Measurements from ENCODE around the gene SDHAF4. TPM values are rescaled to one million over a fixed set of nuclear protein-coding genes. Genes with fewer than 3 reads are reported as not detected.

The SDHAF4 gene
- total RNA-seq, 1 donor from 2014 or later: 7.7 TPM

DNA sequence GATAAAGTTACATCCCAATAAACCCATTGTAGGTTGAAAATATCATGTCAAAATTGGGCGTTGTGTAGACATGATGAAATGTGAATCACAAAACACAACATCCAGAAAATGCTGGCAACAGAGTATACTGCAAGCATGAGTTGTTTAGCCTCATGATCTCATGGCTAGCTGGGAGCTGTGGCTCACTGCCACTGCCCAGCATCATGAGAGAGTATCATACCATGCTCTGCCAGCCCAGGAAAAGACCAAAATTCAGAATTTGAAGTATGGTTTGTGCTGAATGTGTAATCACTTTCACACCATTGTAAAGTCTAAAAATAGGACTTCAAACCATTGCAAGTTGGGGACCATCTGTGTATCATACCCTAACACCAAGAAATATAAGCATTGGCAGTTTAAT lies 55.7 kb downstream of the SDHAF4 start:
- DNase-seq (ENCODE audit: extremely low spot score, unreplicated experiment): no peak
- Mint-ChIP-seq H3K27ac (ENCODE audit: unreplicated experiment) (no peak overlapping the region), H3K4me3 (ENCODE audit: unreplicated experiment) (no peak overlapping the region), H3K9me3 (ENCODE audit: unreplicated experiment) (no peaks in the 10 kb centered on the region), H3K4me1 (ENCODE audit: unreplicated experiment) (no peaks in the 10 kb centered on the region), H3K27me3 (ENCODE audit: unreplicated experiment) (no peaks in the 10 kb centered on the region), H3K36me3 (ENCODE audit: unreplicated experiment) (no peaks in the 10 kb centered on the region)
- TF ChIP-seq, protein P1, sequence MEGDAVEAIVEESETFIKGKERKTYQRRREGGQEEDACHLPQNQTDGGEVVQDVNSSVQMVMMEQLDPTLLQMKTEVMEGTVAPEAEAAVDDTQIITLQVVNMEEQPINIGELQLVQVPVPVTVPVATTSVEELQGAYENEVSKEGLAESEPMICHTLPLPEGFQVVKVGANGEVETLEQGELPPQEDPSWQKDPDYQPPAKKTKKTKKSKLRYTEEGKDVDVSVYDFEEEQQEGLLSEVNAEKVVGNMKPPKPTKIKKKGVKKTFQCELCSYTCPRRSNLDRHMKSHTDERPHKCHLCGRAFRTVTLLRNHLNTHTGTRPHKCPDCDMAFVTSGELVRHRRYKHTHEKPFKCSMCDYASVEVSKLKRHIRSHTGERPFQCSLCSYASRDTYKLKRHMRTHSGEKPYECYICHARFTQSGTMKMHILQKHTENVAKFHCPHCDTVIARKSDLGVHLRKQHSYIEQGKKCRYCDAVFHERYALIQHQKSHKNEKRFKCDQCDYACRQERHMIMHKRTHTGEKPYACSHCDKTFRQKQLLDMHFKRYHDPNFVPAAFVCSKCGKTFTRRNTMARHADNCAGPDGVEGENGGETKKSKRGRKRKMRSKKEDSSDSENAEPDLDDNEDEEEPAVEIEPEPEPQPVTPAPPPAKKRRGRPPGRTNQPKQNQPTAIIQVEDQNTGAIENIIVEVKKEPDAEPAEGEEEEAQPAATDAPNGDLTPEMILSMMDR (IDR thresholded peaks at IDR 0.05): no peak

DNA sequence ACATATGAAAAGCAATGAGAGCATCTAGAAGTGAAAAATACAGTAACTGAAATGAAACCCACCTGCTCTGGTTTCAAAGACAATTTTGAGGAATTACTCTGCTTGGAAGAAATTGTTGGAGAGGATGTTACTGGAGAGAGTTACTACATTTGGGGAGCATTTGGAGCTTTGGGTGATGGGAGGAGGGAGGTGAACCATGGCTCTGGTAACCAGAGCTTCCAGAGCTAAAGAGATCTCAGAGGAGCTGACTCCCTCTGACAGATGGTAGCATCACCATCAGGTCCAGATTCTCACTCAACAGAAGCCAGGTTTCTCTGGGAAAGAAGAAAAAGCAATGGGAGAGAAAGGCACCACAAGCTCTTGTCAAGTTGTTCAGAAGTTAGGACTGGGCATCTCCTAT lies 58.7 kb downstream of the SDHAF4 start:
- Mint-ChIP-seq H3K27ac (ENCODE audit: unreplicated experiment) (no peak overlapping the region), H3K4me1 (ENCODE audit: unreplicated experiment) (no peaks in the 10 kb centered on the region), H3K36me3 (ENCODE audit: unreplicated experiment) (no peaks in the 10 kb centered on the region), H3K27me3 (ENCODE audit: unreplicated experiment) (peaks cover 3% of the 10 kb centered on the region), H3K4me3 (ENCODE audit: unreplicated experiment) (no peak overlapping the region), H3K9me3 (ENCODE audit: unreplicated experiment) (no peaks in the 10 kb centered on the region)
- no peak for DNase-seq (ENCODE audit: extremely low spot score, unreplicated experiment)
- TF ChIP-seq, protein P1 (IDR thresholded peaks at IDR 0.05): no peak

DNA sequence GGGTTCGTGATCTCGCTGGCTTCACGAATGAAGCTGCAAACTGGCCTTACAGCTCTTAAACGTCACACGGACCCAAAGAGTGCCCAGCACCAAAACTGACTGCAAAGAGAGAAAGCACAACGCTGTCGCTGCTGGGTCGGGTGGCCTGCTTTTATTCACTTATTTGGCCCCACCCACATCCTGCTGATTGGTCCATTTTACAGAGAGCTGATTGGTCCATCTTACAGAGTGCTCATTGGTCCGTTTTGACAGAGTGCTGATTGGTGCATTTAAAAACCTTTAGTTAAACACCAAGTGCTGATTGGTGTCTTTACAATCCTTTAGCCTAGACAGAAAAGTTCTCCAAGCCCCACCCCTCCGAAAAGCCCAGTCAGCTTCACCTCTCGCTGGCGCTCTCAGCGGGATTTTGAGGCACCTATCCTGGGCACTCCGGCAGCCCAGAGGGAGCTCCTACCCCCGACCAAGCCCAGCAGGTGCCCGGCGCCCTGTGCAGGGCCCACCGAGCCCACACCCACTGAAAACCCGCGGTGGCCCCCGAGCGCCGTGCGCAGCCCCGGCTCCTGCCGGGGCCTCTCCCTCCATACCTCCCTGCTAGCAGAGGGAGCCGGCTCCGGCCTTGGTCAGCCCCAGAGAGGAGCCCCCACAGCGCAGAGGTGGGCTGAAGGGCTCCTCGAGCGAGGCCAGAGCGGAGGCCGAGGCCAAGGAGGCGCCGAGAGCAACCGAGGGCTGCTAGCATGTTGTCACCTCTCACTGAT lies 60.9 kb downstream of the SDHAF4 start:
- TF ChIP-seq, protein P1 (IDR thresholded peaks at IDR 0.05): no peak
- Mint-ChIP-seq H3K27ac (ENCODE audit: unreplicated experiment) (no peak overlapping the region), H3K9me3 (ENCODE audit: unreplicated experiment) (no peaks in the 10 kb centered on the region), H3K4me1 (ENCODE audit: unreplicated experiment) (no peaks in the 10 kb centered on the region), H3K27me3 (ENCODE audit: unreplicated experiment) (peaks cover 3% of the 10 kb centered on the region), H3K36me3 (ENCODE audit: unreplicated experiment) (no peaks in the 10 kb centered on the region), H3K4me3 (ENCODE audit: unreplicated experiment) (no peak overlapping the region)
- no peak for DNase-seq (ENCODE audit: extremely low spot score, unreplicated experiment)

DNA sequence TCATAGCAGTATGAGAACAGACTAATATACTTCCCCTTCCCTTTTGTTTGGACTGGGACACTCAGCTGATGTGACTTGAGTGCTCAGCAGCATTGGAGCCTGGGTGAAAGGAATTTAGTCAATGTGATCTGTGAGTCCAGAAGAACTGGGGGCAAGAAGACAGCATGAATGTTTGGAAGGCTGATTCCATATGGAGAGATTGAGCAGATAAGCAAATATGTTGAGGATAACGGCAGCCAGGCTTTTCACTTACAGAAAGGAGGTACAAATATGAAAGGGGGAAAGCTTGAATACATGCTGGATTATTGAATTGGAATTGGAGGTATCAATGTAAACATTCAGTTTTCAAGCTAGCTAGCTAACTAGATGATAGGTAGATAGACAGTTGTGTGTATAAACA lies 63.2 kb downstream of the SDHAF4 start:
- Mint-ChIP-seq H3K27me3 (ENCODE audit: unreplicated experiment) (peaks cover 3% of the 10 kb centered on the region), H3K4me1 (ENCODE audit: unreplicated experiment) (no peaks in the 10 kb centered on the region), H3K27ac (ENCODE audit: unreplicated experiment) (no peak overlapping the region), H3K9me3 (ENCODE audit: unreplicated experiment) (no peaks in the 10 kb centered on the region), H3K4me3 (ENCODE audit: unreplicated experiment) (no peak overlapping the region), H3K36me3 (ENCODE audit: unreplicated experiment) (no peaks in the 10 kb centered on the region)
- TF ChIP-seq, protein P1 (IDR thresholded peaks at IDR 0.05): no peak
- DNase-seq (ENCODE audit: extremely low spot score, unreplicated experiment): no peak

DNA sequence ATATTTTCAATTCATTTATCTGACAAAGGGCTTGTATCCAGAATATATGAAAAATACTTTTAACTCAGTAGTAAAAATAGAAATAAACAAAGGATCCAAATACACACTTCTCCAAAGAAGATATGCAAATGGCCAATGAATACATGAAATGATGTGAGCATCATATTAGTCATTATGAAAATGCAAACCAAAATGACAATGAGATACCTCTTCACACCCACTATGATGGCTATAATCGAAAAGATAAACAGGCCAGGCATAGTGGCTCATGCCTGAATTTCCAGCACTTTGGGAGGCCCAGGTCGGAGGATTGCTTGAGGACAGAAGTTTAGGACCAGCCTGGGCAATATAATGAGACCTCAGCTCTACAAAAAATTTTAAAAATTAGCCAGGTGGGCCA lies 67.1 kb downstream of the SDHAF4 start:
- Mint-ChIP-seq H3K4me3 (ENCODE audit: unreplicated experiment) (no peak overlapping the region), H3K27ac (ENCODE audit: unreplicated experiment) (no peak overlapping the region), H3K27me3 (ENCODE audit: unreplicated experiment) (peaks cover 12% of the 10 kb centered on the region), H3K36me3 (ENCODE audit: unreplicated experiment) (no peaks in the 10 kb centered on the region), H3K9me3 (ENCODE audit: unreplicated experiment) (no peaks in the 10 kb centered on the region), H3K4me1 (ENCODE audit: unreplicated experiment) (no peaks in the 10 kb centered on the region)
- TF ChIP-seq, protein P1 (IDR thresholded peaks at IDR 0.05): no peak
- no peak for DNase-seq (ENCODE audit: extremely low spot score, unreplicated experiment)

Data from osteocyte (in vitro differentiated cells).